Neural cell (in vitro differentiated cells): Measurements from ENCODE around the gene ABT1. TPM values are rescaled to one million over a fixed set of nuclear protein-coding genes. Genes with fewer than 3 reads are reported as not detected.

ENCODE experiments used
- H2AFZ ChIP-seq: fragments of 200-600, 300-800 bp; sonication (generic), shearing (Covaris generic); 2 replicates; pipeline ENCODE4 v1.6.0; 2014; ENCODE audit warnings: low read depth, mild to moderate bottlenecking, antibody characterized with exemption, low read length, moderate library complexity
- H3F3A ChIP-seq: fragments of 200-600 bp; shearing (Covaris generic); 2 replicates; pipeline ENCODE4 v1.6.1; 2016; ENCODE audit warnings: mild to moderate bottlenecking, moderate library complexity, mixed read lengths, antibody characterized with exemption, low read length; ENCODE audit not compliant: insufficient read depth, poor library complexity, severe bottlenecking
- H3K27ac ChIP-seq: fragments of 200-600, 300-800 bp; sonication (generic), shearing (Covaris generic); 2 replicates; pipeline ENCODE4 v1.5.1; 2014; ENCODE audit warnings: mild to moderate bottlenecking, low read length, moderate library complexity
- H3K27me3 ChIP-seq: fragments of 300-800, 200-600 bp; sonication (generic), shearing (Covaris generic); 2 replicates; pipeline ENCODE4 v1.6.0; 2014; ENCODE audit warnings: mild to moderate bottlenecking, low read depth, low read length, moderate library complexity; ENCODE audit not compliant: insufficient read depth
- H3K36me3 ChIP-seq: fragments of 300-800, 200-600 bp; sonication (generic), shearing (Covaris generic); 2 replicates; pipeline ENCODE4 v1.5.1; 2014; ENCODE audit warnings: mild to moderate bottlenecking, antibody characterized with exemption, low read length, moderate library complexity; ENCODE audit not compliant: insufficient read depth
- H3K4me2 ChIP-seq: fragments of 300-800, 200-600 bp; sonication (generic), shearing (Covaris generic); 2 replicates; pipeline ENCODE4 v1.6.0; 2014; ENCODE audit warnings: mild to moderate bottlenecking, low read length
- H3K4me3 ChIP-seq: fragments of 300-800, 200-600 bp; sonication (generic), shearing (Covaris generic); 2 replicates; pipeline ENCODE4 v1.5.1; 2014; ENCODE audit warnings: mild to moderate bottlenecking, low read length, moderate library complexity
- H3K79me2 ChIP-seq: fragments of 200-600 bp; shearing (Covaris generic); replicated peaks from 2 replicates; pipeline ENCODE4 v1.6.0; 2014; ENCODE audit warnings: mild to moderate bottlenecking, low read length, moderate library complexity; ENCODE audit not compliant: insufficient read depth
- H3K9ac ChIP-seq: fragments of 300-800, 200-600 bp; sonication (generic), shearing (Covaris generic); 2 replicates; pipeline ENCODE4 v1.6.1; 2016; ENCODE audit warnings: mild to moderate bottlenecking, low read length, mixed read lengths
- H3K9me2 ChIP-seq: fragments of 200-600 bp; shearing (Covaris generic); 2 replicates; pipeline ENCODE4 v1.6.1; 2016; ENCODE audit warnings: mild to moderate bottlenecking, low read length, mixed read lengths; ENCODE audit not compliant: insufficient read depth
- H3K9me3 ChIP-seq: fragments of 200-600, 300-800 bp; sonication (generic), shearing (Covaris generic); 2 replicates; pipeline ENCODE4 v1.6.1; 2016; ENCODE audit warnings: mild to moderate bottlenecking, mixed run types, low read length, moderate library complexity, mixed read lengths
- H4K20me1 ChIP-seq: fragments of 200-600 bp; shearing (Covaris generic); 2 replicates; pipeline ENCODE4 v1.6.1; 2016; ENCODE audit warnings: mild to moderate bottlenecking, mixed run types; ENCODE audit not compliant: insufficient read depth
- EP300 ChIP-seq: fragments of 450-650 bp; conservative IDR thresholded peaks from 2 replicates; pipeline ENCODE4 v1.6.1; 2014; ENCODE audit warnings: antibody characterized with exemption, mild to moderate bottlenecking, moderate library complexity; ENCODE audit not compliant: poor library complexity, severe bottlenecking
- EZH2 ChIP-seq: fragments of 200-600, 300-800 bp; shearing (Covaris generic), sonication (generic); IDR thresholded peaks from 2 replicates; pipeline ENCODE4 v1.6.1; 2014; ENCODE audit warnings: antibody characterized with exemption, low read length, borderline replicate concordance, mild to moderate bottlenecking; ENCODE audit not compliant: insufficient read depth, poor library complexity, severe bottlenecking
- MXI1 ChIP-seq: fragments of 450-650 bp; conservative IDR thresholded peaks from 2 replicates; pipeline ENCODE4 v1.6.1; 2014; ENCODE audit warnings: antibody characterized with exemption, mild to moderate bottlenecking; ENCODE audit not compliant: poor library complexity, severe bottlenecking
- POLR2AphosphoS5 ChIP-seq: IDR thresholded peaks from 2 replicates; pipeline ENCODE4 v1.6.1; 2012
- RAD21 ChIP-seq: fragments of 450-650 bp; conservative IDR thresholded peaks from 2 replicates; pipeline ENCODE4 v1.6.1; 2014; ENCODE audit warnings: antibody characterized with exemption, mild to moderate bottlenecking, moderate library complexity
- SMC3 ChIP-seq: fragments of 450-650 bp; conservative IDR thresholded peaks from 2 replicates; pipeline ENCODE4 v1.6.1; 2014; ENCODE audit warnings: antibody characterized with exemption, mild to moderate bottlenecking, moderate library complexity; ENCODE audit not compliant: poor library complexity
- TAF1 ChIP-seq: IDR thresholded peaks from 2 replicates; pipeline ENCODE4 v1.6.1; 2012; ENCODE audit warnings: low read depth
- polyA plus RNA-seq: library from polyadenylated mRNA; depleted of rRNA; stranded (reverse); fragments of >200 nt; gene quantifications from 2 replicates; pipeline ENCODE4 v1.2.3, GENCODE V29; 2014
- TF ChIP-seq, protein P1 (sequence below): IDR thresholded peaks from 2 replicates; pipeline ENCODE4 v1.6.1; 2012; ENCODE audit warnings: borderline replicate concordance
- TF ChIP-seq, protein P2 (sequence below): fragments of 450-650 bp; IDR thresholded peaks from 2 replicates; pipeline ENCODE4 v1.5.1; 2014; ENCODE audit warnings: antibody characterized with exemption, mild to moderate bottlenecking, moderate library complexity; ENCODE audit not compliant: poor library complexity, severe bottlenecking

Gene ABT1
- polyA plus RNA-seq, 1 donor from 2014 or later: 26.1 TPM

DNA sequence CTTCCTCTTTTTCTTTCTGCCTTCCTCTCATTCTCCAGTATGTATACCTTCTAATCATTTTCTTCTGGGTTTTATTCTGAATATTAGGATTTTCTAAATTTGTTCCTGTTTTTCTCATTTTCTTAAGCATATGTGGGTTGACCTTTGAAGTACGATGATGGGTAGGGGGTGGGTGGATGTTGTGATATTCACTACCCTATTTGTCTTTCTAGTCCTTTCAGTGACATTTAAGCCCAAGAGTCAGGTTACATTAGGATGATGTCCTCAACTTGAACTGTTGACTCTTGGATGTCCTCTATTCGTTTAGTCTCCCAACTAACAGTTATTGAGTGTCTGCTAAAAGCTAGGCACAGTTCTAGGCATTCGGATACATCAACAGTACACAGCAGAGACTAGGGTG is 7.3 kb downstream of the ABT1 start:
- TF ChIP-seq SMC3 (no peak), RAD21 (no peak), TAF1 (no peak), MXI1 (no peak), EP300 (no peak), POLR2AphosphoS5 (no peak)
- TF ChIP-seq, protein P1, sequence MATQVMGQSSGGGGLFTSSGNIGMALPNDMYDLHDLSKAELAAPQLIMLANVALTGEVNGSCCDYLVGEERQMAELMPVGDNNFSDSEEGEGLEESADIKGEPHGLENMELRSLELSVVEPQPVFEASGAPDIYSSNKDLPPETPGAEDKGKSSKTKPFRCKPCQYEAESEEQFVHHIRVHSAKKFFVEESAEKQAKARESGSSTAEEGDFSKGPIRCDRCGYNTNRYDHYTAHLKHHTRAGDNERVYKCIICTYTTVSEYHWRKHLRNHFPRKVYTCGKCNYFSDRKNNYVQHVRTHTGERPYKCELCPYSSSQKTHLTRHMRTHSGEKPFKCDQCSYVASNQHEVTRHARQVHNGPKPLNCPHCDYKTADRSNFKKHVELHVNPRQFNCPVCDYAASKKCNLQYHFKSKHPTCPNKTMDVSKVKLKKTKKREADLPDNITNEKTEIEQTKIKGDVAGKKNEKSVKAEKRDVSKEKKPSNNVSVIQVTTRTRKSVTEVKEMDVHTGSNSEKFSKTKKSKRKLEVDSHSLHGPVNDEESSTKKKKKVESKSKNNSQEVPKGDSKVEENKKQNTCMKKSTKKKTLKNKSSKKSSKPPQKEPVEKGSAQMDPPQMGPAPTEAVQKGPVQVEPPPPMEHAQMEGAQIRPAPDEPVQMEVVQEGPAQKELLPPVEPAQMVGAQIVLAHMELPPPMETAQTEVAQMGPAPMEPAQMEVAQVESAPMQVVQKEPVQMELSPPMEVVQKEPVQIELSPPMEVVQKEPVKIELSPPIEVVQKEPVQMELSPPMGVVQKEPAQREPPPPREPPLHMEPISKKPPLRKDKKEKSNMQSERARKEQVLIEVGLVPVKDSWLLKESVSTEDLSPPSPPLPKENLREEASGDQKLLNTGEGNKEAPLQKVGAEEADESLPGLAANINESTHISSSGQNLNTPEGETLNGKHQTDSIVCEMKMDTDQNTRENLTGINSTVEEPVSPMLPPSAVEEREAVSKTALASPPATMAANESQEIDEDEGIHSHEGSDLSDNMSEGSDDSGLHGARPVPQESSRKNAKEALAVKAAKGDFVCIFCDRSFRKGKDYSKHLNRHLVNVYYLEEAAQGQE: no peak
- TF ChIP-seq, protein P2, sequence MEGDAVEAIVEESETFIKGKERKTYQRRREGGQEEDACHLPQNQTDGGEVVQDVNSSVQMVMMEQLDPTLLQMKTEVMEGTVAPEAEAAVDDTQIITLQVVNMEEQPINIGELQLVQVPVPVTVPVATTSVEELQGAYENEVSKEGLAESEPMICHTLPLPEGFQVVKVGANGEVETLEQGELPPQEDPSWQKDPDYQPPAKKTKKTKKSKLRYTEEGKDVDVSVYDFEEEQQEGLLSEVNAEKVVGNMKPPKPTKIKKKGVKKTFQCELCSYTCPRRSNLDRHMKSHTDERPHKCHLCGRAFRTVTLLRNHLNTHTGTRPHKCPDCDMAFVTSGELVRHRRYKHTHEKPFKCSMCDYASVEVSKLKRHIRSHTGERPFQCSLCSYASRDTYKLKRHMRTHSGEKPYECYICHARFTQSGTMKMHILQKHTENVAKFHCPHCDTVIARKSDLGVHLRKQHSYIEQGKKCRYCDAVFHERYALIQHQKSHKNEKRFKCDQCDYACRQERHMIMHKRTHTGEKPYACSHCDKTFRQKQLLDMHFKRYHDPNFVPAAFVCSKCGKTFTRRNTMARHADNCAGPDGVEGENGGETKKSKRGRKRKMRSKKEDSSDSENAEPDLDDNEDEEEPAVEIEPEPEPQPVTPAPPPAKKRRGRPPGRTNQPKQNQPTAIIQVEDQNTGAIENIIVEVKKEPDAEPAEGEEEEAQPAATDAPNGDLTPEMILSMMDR: no peak
- no peaks in the 10 kb centered on the region for H3K9me3 ChIP-seq
- H3K4me3 ChIP-seq: no peak overlapping the region

DNA sequence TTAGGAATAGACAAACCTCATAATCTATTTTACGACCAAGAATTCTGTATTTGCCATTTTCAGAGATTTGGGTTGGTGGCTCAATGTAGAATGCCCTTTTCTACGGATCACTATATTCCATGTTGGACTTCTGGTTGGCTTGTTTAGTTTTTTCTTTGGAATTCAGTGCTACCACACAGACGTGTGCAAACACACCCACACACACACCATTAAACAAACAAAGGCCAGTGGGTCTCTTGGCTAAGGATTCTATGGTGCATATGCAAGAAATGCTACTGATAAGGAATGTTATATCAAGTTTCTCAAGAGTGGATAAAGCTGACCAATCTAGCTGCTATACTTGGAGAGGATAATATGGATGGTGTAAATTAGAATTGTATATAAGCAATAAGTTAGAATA is 8.0 kb downstream of the ABT1 start:
- no peak overlapping the region for H3K9ac ChIP-seq
- no peak overlapping the region for H3K27ac ChIP-seq
- H3K9me2 ChIP-seq: no peaks in the 10 kb centered on the region
- no peaks in the 10 kb centered on the region for H4K20me1 ChIP-seq
- no peak overlapping the region for H3K4me3 ChIP-seq
- no peak for TF ChIP-seq TAF1
- no peak for TF ChIP-seq POLR2AphosphoS5
- no peak for TF ChIP-seq EZH2
- no peak for TF ChIP-seq SMC3
- TF ChIP-seq RAD21: no peak
- TF ChIP-seq, protein P2: no peak
- TF ChIP-seq MXI1: no peak
- TF ChIP-seq EP300: no peak
- TF ChIP-seq, protein P1: no peak
- H2AFZ ChIP-seq: no peak overlapping the region
- H3K4me2 ChIP-seq: no peak overlapping the region
- H3K36me3 ChIP-seq: no peaks in the 10 kb centered on the region
- no peaks in the 10 kb centered on the region for H3F3A ChIP-seq
- H3K27me3 ChIP-seq: peaks cover 2% of the 10 kb centered on the region
- no peaks in the 10 kb centered on the region for H3K79me2 ChIP-seq
- no peaks in the 10 kb centered on the region for H3K9me3 ChIP-seq

More for the DNA sequence above, 7.3 kb downstream of the ABT1 start:
- H3F3A ChIP-seq: no peaks in the 10 kb centered on the region
- no peaks in the 10 kb centered on the region for H3K79me2 ChIP-seq
- H3K27ac ChIP-seq: no peak overlapping the region
- H3K36me3 ChIP-seq: no peaks in the 10 kb centered on the region
- no peak overlapping the region for H3K9ac ChIP-seq
- no peak overlapping the region for H2AFZ ChIP-seq
- H3K9me2 ChIP-seq: no peaks in the 10 kb centered on the region
- H3K4me2 ChIP-seq: no peak overlapping the region
- H3K27me3 ChIP-seq: peaks cover under 1% of the 10 kb centered on the region
- no peaks in the 10 kb centered on the region for H4K20me1 ChIP-seq
